ENCODE measurements around the gene BCL2L14. TPM values are rescaled to one million over a fixed set of nuclear protein-coding genes. Genes with fewer than 3 reads are reported as not detected.

Gene BCL2L14
- total RNA-seq, 4 donors from 2014 or later: not detected

DNA sequence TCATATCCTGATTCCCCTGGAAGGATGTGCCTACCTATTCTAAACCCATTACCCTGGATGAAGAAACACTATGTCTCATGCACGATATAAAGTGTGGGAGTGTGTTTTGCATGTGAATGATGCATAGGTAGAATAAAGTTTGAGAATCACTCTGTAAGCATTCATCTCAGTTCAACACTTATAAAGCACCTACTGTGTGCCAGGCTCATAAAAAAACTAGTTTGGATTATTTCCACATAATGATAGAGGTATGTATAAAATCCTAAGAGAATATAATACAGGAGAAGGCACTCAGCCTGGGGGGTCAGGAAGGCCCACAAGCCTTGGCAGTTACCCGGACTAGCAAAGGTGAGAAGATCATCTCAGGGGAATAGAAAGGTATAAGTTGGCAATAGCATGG lies 41.1 kb upstream of the BCL2L14 start:
- TF ChIP-seq, protein P1, sequence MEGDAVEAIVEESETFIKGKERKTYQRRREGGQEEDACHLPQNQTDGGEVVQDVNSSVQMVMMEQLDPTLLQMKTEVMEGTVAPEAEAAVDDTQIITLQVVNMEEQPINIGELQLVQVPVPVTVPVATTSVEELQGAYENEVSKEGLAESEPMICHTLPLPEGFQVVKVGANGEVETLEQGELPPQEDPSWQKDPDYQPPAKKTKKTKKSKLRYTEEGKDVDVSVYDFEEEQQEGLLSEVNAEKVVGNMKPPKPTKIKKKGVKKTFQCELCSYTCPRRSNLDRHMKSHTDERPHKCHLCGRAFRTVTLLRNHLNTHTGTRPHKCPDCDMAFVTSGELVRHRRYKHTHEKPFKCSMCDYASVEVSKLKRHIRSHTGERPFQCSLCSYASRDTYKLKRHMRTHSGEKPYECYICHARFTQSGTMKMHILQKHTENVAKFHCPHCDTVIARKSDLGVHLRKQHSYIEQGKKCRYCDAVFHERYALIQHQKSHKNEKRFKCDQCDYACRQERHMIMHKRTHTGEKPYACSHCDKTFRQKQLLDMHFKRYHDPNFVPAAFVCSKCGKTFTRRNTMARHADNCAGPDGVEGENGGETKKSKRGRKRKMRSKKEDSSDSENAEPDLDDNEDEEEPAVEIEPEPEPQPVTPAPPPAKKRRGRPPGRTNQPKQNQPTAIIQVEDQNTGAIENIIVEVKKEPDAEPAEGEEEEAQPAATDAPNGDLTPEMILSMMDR (IDR thresholded peaks at IDR 0.05; ENCODE audit: low read depth): no peak

DNA sequence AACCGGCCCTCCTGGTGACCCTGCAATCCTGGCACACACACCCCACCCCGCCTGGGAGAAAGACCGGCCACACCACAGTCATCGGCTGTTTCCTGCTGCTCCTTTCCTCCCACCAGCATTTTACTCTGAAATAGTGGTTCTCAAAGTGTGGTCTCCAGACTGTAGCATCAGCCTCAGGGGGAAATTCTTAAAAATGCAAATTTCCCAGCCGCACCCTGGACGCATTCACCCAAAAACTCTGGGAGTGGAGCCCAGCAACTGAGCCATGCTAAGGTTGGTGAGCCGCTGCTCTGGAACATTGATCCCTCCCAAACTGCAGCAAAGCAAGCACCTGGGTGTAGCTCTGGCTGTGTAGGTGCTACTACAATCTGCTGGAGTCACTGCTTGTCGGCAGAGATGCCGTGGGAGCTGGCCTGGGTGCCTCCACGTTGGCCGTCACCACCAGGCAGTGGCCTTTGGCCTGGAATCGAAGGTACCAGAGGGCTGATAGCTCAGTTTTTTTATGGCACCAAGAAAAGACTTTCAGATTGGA lies 38.4 kb upstream of the BCL2L14 start:
- TF ChIP-seq, protein P1 (IDR thresholded peaks at IDR 0.05; ENCODE audit: low read depth): no peak

DNA sequence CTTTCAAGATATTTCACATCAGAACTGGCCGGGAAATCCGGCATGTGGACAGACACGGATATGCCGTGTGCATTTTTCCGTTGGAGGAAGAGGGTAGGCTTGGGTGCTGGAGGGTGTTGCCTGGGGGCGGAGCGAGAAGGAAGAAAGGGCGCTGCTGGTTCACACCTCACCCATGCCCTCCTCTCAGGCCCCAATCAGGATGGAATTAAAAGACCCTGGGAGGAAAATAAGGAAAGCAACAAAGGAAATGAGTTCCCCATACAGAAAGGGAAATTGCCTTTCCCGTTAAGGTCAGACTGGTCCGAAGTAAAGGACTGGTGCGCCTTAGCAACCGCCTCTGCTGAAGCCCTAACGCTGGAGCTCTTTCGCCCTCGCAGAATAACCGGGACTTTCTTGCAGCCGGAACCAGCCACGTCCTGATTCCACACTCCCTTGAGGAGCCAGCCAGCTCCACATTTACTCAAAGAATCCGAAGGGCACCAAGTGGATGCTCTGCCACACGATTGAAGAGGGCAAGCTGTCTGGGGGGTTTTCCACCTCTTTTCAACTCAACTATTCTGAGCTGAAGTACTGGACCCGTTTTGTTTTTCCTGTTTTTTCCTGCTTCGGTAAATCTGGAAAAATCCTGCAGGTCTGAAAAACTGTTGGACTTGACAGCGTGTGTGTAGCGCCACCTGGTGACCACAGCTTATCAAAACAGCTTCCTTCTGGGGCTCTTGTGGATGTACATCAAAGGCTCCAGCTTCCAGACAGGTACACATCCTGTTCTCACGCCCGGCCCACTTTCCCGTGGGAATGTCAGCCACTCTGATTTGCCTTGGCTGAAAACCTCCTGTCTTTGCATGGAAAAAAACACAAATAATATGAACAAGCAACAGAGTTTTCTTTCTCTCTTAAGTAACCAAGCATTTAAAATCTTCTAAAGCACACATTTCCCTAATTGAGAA lies 37.6 kb upstream of the BCL2L14 start:
- TF ChIP-seq, protein P1 (IDR thresholded peaks at IDR 0.05; ENCODE audit: low read depth): no peak

DNA sequence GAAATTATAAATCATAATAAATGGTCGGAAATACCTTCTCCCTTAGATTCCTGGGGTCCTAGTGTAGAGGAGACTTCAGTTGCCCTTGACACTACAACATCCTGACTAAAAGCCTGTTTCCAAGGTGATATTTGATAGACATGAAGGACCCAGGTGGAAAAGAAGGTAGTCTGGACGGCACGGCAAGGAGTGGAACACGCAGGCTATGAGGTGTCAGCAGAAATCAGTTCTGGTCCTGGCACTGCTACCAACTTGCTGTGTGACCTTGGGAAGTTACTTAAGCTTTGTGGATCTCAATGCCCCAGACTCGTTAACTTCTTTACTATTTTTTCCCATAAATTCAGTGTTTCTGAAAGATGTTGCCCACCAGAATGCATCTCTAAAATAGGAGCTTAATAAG lies 36.9 kb upstream of the BCL2L14 start:
- TF ChIP-seq, protein P1 (IDR thresholded peaks at IDR 0.05; ENCODE audit: low read depth): no peak

DNA sequence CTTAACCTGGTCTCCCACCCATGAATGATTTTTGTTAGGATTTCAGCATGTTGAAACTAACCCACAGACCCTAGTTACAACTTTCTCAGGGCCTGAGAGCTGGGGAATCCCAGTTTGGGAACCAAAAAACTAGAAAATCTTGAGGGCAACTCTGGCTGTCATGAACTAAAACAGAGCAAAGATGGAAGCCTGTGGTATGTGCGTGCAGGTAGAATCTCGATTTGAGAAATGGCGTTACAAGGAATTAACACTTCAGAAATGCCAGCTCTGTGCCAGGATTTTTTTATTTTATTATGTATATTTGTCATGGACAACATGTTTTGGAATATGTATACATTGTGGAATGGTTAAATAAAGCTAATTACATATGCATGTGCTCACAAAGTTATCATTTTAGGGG lies 36.4 kb upstream of the BCL2L14 start:
- TF ChIP-seq, protein P1 (IDR thresholded peaks at IDR 0.05; ENCODE audit: low read depth): no peak

DNA sequence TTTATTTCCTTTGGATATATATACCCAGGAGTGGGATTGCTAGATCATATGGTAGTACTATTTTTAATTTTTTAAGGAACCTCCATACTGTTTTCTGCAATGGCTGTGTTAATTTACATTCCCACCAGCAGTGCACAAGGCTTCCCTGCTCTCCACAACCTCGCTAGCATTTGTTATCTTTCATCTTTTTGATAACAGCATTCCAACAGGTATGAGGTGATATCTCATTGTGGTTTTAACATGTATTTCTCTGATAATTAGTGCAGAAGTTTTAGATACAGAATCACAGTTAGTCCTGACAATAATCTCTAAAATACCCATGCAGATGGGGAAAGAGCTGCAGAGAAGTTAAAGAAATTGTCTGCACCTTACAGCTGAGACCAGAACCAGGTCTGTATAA lies 35.5 kb upstream of the BCL2L14 start:
- TF ChIP-seq, protein P1 (IDR thresholded peaks at IDR 0.05; ENCODE audit: low read depth): no peak

DNA sequence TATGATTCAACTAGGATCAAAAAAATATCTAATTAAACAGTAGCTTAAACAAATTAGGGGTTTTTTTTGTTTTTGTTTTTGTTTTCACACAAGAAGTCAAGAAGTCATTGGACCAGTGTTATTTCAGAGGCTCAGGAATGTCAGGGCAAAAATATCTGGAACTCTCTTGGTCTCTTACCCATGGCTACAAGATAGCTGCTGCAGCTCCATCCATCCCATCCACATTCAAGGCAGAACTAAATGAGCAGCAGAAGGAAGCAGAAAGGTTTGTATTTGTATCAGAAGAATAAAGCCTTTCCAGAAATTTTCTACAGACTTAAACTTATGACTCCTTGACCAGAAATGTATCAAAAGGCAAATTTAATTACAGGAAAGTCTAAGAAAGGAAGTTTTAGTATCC lies 33.8 kb upstream of the BCL2L14 start:
- TF ChIP-seq, protein P1 (IDR thresholded peaks at IDR 0.05; ENCODE audit: low read depth): no peak
